ENCODE data around the gene CD163L1.
"Not testable (repeated sequence)": the region's sequence is repeated elsewhere in the genome, so short reads cannot be mapped to it uniquely, and the experiment has no call there.

Gene CD163L1

DNA sequence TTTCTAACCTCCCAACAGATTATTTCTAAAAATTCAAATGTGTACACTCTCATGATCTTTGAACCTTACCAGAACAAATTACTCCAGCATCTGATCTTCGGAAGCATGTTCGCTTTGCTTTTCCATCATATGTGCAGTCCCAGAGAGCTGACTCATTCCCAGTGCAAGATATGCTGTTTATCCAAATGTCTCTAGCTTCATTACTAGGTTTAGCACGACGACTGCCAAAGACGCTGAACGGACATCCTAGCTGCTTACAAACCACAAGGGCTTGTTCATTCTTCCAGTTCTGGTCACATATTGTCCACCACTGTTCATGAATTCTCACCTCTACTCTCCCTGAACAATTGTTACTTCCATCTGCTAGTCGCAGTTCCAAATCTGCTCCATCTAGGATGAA is 40.5 kb downstream of the CD163L1 start:
- no peak for DNase-seq

DNA sequence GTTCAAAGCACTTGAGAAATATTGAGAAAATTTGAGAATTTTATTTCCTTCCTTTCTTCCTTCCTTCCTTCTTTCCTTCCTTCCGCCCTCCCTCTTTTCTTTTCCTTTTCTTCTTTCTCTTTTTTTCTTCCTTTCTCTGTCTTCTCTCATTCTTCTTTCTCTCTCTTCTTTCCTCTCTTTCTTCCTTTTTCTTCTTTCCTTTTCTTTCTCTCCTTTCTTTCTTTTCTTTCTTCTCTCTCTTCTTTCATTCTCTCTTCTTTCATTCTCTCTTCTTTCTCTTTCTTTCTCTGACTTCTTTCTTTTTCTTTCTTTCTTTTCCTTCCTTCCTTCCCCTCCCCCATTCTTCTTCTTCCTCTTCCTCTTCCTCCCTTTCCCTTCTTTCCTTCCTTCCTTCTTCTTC is 44.9 kb downstream of the CD163L1 start:
- no peak for DNase-seq

DNA sequence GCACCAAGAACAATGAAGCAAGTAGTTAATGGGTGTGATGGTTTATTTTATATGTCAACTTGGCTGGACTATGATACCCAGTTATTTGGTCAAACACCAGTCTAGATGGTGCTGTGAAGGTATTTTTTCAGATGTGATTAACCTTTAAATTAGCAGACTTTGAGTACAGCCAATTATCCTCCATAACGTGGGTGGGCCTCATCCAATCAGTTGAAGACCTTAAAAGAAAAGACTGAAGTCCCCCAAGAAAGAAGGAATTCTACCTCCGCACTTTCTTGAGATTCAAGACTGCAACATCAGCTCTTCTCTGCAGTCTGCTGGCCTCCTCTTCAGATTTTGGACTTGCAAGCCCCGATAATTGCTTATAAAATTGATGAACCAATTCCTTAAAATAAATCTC is 47.5 kb downstream of the CD163L1 start:
- DNase-seq = no peak

DNA sequence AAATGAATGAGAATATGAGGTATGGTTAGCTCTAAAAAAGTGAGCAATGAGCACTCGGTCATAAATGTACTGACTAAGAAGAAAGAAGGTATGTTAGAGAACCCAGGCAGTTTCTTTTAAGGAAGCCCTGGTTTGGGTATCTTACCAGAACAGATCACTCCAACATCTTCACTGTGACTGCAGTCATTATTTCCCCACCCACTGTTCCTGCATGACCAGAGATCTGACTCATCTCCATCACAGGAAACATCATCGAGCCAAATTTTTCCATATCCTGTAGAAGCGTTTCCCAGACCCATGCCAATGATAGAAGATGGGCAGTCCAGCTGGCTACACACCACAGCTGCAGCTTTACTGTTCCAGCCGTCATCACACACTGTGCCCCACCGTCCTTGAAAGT is 48.0 kb downstream of the CD163L1 start:
- no peak for DNase-seq

DNA sequence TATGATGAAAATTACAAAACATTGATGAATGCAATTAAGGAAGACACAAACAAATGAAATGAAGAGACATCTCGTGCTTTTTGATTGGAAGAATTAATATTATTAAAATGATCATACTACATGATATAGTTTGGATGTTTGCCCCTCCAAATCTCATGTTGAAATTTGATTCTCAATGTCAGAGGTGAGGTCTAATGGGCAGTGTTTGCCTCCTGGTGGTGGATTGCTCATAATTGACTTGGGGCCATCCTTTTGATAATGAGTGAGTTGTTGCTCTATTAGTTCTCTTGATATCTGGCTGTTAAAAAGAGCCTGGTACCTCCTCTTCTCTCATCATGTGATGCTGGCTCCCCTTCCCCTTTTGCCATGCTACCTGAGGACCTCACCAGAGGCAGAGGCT is 56.7 kb downstream of the CD163L1 start:
- no peak for DNase-seq

DNA sequence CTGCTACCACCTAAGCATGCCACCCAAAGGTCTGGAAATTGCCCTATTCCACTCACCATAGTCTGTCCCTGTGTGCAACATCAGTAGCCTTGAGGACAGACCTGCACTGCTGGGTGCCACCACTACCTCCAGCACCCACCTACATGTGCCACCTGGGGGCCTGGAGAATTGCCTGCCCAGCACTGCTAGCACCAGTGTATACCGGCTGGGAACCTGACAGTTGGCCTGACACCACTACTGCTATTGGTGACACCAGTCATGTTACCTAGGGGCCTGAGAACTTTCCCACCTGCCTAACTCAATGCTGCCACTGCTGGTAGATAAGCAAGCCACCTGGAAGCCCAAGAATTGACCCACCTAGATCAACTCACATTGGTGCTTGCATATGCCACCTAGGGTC is 60.8 kb downstream of the CD163L1 start:
- no peak for DNase-seq

DNA sequence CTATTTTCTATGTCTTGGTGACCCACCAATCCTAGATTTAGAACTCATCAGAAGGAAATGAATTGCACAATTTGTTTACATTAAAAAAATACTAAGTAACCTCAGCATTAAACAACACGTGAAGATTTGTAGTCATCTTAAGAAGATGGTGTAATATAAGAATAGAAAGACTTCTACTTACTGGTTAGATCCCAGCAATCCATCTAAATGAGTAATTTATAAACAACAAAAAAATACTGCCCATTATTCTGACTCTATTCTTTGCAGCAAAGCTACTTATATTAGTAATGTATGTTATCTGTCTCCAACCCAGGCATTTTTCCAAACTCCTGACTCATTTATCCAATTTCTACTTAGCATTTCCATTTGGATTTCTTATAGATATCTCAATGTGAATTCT is 67.8 kb downstream of the CD163L1 start:
- DNase-seq = no peak

DNA sequence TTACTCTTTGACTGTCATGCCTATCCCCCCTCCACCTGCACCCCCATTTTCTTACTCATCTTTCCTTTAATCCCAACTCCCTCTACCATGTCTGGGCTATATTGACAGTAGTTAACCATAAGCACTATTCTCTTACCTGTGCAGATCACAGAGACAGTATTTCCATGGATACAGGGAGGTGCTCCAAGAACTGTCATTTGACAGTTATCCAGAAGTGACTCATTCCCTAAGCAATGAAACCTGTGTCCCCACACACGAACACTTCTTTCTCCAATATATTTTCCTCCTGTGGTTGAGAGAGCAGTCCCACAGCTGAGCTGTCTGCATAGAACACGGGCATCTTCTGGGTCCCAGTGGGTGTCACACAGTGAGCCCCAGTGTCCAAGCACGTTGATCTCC is 68.8 kb downstream of the CD163L1 start:
- DNase-seq = no peak

DNA sequence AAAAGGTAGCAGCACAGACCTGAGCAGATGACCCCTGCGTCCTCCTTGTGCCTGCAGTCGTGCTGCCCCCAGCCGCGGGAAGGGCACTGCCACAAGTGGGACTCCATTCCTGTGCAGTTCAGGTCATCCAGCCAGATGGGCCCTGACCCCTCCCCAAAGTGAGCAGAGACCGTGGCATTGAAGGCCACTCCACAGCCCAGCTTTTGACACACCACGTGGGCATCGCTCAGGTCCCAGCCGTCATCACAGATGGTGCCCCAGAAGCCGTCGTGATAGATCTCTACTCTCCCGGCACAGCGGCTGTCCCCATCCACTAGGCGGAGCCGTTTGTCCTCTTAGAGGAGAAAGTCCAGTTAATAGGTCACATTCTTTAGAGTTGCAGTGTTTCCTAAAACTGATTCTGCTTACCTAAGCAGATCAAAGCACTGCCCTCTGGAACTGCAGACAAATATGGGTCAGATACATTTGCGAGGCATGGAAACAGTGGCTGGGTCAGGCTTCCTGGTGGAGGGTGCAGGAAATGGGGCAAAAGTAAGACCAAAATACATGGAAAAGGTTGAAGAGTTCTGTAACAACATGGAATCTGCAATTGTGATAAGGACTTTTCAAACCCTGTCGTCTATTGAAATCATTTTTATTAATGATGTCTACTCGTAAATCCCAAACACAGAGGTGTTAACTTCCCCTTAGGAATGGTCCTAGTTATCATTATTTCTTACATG is 69.4 kb downstream of the CD163L1 start:
- DNase-seq = no peak

DNA sequence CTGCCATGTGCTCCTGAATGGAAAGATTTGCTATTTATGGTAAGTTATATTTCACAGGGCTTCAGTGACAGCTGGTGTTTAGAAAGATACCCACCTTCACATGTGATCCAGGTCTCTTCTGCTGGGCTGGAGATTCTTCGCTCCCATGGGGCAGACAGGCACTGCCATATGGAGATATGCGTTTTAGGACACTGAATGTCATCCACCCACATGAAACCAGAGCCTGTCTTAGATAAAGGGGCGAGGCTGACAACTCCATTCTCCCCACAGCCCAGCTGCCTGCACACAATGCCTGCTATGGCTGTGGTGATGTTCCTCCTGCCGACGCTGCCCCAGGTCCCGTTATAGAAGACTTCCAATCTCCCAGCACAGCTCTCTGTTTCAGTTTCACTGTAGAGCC is 70.7 kb downstream of the CD163L1 start:
- DNase-seq = no peak

DNA sequence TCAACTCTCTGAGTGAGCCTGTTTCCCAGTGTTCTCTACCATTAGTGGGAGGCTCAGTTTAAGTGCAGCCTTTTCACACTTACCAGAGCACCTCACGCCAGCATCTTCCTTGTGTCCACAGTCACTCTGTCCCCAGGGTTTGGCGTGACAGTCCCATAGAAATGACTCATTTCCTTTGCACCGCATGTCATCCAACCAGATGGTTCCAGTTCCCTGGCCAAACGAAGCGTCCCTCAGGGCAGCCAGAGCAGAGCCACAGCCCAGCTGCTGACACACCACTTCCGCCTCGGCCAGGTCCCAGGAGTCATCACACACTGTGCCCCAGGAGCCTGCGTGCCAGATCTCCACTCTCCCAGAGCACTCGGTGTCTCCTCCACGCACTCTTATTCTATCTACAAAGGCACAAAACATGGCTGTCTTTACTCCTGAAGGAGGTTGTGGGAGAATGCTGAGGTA is 74.7 kb downstream of the CD163L1 start:
- no peak for DNase-seq

DNA sequence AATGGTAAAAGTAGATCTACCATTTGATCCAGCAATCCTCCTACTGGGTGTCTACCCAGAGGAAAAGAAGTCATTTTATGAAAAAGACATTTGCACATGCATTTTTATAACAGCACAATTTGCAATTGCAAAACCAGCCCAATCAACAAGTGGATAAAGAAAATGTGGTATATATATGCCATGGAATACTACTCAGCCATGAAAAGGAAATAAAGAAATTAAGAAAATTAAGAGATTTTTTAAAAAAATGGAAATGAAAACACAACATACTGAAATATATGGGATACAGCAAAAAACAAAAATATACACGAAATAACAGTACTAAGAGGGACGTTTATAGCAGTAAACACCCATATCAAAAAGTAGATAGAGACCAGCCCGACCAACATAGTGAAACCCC is 81.2 kb downstream of the CD163L1 start:
- no peak for DNase-seq

DNA sequence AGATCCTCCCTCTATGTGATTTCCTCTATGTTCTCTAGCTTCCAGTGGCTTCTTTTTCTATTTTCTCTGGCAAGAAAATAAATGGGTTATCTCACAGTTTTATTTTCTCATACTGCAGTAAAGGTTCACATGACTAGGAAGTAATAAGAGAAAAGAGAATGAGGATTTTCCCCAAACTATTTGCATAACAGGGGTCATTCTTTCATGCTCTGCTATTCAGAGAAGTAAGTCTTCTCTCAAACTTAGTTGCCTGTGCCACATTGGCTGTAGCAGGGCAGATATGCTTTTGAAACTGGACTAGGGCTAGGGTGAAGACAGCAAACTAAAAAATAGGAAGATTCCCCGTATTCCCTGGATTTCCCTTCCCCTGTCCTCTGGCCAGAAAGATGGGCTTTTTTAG is 82.7 kb downstream of the CD163L1 start:
- no peak for DNase-seq

DNA sequence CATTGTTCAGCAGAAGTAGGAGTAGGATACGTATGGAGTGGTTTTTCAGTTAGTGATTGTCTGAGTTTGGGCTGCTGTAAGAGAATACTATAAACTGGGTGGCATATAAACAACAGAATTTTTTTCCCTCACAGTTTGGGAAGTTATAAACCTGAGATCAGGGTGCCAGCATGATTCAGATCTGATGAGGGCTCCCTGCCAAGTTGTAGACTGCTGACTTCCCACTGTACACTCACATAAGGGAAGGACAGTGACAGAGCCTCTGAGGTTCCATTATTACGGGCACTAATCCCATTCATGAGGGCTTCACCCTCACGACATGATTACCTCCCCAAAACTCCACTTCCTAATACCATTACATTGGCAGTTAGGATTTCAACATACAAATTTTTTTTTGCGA is 89.4 kb downstream of the CD163L1 start:
- DNase-seq = no peak

DNA sequence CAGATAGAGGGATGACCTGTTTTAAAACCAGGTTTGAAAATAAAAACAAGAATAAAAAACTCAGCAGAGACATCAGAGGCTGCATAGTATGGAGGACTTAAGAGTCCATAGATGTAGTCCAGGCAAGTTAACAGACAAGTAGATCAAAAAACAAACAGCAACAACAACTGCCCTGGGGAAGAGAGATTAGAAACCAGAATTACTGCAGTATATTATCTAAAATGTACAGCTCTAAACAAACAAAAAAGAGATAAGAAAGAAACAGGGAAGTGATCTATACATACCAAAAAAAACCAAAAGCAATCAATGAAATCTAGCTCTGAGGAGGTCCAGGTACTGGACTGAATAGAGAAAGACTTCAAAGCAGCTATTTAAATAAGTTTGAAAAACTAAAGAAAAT is 91.3 kb downstream of the CD163L1 start:
- DNase-seq = no peak

DNA sequence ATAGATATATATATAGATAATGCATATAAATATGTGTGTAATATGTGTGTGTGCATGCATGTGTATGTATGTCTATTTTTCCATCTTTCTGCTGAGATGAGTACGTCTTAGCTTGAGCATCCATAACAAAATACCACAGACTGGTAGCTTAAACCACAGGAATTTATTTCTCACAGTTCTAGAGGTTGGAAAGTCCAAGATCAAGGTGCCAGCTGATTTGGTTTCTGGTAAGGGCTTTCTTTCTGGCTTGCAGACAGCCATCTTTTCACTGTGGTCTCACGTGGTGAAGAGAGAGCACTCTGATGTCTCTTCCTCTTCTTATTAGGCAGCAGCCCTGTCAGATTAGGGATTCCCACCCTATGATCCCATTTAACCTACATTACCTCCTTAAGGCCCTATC is 92.8 kb downstream of the CD163L1 start:
- no peak for DNase-seq

DNA sequence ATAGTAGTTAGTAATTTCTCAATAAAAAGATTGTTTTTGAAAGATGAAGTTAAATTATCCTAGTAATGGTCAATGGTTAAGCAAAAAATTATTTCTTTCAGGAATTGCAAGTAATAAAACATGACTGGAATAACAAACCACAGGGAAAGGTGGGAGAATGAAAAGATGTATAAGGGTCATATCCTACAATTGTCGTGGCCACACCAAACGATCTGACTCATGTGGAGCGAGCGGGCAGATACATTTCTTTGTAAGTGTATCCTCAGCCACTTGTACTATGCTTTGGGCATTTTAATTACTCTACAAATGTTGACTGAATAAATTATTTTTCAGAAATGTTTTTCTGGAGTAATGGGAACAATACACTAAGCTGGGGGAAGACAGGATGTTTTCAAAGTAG is 94.5 kb downstream of the CD163L1 start:
- no peak for DNase-seq

DNA sequence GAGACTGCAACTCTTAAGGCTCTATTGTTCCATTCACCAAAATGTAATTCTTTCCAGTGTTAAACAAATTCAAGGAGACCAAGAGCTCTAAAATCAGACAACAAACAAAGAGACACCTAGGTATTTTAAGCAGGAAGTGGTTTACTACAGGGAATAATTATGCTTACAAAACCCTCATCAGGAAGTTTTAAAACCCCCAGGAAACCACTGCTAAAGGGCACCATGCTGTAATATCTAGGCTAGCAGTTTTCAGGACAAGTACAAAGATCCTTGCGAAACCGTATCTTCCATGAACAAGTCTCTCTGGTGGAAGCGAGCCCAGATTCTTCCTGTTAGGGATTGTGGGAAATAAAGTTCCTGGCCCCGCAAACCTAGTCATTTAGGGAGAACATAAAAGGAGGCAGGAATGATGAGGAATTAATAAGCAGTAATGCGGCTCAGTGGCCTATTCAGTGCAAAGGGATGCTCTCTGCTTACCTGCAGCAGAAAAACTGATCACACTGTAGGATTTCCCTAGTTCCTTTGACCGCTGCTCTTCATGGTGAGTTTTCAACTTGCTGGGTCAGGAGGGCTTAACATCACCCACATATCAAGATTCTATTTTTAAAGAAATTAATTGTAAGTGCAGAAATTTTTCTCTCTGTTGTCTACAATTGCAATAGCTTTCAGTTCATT is 97.3 kb downstream of the CD163L1 start:
- no peak for DNase-seq

DNA sequence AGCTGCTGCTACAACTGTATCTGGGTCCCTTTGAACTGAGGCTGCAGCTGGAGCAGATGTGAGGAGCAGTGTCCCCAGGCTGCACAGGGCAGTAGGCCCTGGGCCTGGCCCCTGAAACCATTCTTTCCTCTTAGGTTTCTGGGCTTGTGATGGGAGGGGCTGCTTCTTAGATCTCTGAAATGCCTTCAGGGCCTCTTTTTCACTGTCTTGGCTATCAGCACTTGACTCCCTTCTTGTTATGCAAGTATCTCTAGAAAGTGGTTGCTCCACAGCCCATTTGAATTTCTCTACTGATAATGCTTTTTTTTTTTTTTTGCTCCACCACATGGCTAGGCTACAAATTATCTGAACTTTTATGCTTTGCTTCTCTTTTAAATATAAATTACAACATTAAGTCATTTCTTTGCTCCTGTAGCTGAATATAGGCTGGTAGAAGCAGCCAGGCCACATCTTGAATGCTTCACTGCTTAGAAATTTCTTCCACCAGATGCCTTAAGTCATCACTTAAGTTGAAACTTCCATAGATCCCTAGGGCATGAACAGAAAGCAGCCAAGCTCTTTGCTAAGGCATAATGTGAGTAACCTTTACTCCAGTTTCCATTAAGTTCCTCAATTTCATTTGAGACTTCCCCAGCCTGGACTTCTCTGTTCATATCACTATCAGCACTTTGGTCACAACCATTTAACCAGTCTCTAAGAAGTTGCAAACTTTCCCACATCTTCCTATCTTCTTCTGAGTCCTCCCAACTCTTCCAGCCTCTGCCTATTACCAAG is 98.9 kb downstream of the CD163L1 start:
- no peak for DNase-seq

DNA sequence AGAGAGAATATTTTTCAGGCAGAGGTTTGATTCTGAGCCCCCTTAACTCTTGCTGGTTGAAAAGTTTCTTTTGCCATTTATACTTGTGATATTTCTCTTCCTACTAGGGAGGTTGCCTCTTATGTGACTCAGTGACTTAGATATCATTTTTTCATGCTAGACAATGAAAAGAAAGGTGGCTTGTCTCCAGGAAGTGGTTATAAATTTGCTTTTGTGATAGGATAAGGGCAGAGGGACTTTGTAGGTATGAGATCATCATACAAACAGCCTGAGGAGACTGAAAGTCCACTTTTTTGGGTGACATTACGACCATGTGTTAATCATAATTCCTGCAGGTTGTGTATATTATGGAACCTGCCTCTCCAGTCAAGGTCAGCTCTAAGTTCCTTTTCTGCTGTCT is 104.3 kb downstream of the CD163L1 start:
- DNase-seq = no peak

DNA sequence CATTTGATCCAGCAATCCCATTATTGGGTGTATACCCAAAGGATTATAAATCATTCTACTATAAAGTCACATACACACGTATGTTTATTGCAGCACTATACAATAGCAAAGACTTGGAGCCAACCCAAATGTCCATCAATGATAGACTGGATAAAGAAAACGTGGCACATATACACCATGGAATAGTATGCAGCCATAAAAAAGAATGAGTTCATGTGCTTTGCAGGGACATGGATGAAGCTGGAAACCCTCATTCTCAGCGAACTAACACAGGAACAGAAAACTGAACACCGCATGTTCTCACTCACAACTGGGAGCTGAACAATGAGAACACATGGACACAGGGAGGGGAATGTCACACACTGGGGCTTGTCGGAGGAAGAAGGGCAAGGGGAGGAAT is 106.2 kb downstream of the CD163L1 start:
- not testable (repeated sequence) for DNase-seq

DNA sequence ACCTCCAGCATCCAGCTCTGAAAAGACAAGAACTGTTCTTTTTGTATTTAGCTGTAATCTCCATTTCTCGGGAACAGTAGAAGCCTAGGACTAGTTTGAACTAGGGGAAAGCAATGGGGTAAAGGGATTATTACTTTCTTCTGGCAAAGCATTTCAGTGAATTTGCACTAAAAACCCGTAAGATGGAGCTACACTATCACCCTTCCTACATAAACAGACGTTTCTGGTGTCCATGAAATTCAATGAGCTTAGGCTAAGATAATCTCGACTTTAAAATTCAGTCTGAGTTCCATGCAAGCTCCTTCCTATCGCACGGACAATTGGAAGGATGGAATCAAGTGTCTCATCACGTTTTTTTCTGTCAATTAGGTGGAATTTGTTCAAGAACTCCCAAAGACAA is 116.0 kb downstream of the CD163L1 start:
- no peak for DNase-seq

DNA sequence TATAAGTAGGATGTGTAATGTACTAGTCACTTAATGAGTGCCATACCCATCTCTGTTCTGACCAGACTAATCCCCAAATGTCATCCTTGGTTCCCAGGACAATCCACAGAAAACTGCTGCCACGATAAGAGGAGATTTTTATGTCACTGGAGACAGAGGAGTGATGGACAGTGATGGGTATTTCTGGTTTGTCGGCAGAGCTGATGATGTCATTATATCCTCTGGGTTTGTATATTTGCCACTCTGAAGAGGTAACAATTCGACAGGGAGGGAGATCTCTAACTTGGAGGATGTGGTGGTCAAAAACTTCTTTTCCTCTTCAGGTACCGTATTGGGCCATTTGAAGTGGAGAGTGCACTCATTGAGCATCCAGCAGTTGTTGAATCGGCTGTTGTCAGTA is 119.8 kb downstream of the CD163L1 start:
- no peak for DNase-seq

DNA sequence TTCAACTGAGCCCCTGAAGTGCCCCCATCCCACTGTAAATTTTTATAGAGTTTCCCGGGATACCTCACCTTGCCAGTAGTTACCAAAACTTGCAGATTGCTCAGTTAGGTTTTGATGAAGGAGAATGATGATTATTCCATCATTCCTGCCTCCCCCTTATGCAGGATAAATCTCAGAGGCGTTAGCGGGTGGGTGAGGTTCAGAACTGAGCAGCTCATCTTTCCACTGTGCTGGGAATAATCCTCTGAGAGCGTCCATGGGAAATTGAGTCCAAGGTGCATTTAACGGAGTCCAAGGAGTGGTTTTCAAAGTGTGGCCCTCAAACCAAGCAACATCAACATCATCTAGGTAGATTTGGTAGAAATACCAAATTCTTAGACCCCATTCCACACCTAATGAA is 121.4 kb downstream of the CD163L1 start:
- no peak for DNase-seq
